NCI-H748 (cell line): ENCODE results near the gene FHIP2A.
A peak's percentile ranks its signal among the peaks of the same experiment; 100 is the strongest.
"Not testable (repeated sequence)": the region's sequence is repeated elsewhere in the genome, so short reads cannot be mapped to it uniquely, and the experiment has no call there.

ENCODE experiments used
- DNase-seq: peaks from one replicate; lab custom pipeline; 2025; ENCODE audit not compliant: unreplicated experiment; lab: John Stamatoyannopoulos, UW

Gene FHIP2A

GRCh38 chr10:114816308-114816707 lies 5.3 kb upstream of the FHIP2A start:
- no peak for DNase-seq

DNA sequence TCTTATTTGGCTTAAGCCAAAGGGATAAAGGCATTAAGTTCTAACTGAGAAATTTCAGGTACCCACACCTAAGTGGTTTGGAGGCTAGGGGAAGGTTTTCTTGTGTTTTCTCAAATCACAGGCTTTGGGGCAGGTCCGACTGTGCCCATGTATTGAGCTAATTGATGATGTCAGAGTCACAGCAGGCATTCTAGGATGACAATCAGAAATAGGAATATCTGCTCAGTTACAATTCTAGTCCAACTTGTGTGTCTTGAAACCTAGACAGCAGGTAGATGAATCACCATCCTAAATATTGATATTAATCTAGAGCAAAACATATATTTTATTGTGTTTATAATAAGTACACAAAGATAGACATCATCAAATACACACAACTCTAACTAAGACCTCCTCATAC lies 2.3 kb upstream of the FHIP2A start:
- DNase-seq, result no peak

DNA sequence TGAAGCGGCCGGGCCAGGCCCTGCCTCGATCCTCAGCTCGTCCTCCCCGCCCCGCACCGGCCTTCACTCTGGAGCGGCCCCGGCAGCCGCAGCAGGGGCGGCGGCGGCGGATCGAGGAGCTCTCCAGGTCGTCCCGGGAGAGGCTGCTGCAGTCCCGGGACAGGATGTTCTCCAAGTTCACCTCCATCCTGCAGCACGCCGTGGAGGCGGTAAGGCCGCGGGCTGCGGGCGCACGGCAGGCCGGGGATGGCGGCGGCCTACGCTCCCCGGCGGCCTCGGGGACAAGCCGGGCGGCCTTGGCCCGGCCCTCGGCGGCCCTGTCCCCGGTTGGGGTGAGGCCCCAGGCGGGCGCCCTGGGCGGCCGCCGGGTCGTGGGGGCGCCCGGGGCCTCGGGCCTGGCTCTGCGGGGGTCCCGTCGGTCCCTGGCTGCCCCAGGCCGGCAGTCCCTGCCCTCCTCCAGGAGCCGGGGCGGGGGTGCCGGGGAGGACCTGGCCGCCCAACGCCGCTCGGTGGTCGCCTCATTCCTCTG lies 399 bp downstream of the FHIP2A start:
- DNase-seq, result peak; percentile 56

GRCh38 chr10:114822444-114823076 lies 980 bp downstream of the FHIP2A start:
- DNase-seq, result peak; percentile 26

DNA sequence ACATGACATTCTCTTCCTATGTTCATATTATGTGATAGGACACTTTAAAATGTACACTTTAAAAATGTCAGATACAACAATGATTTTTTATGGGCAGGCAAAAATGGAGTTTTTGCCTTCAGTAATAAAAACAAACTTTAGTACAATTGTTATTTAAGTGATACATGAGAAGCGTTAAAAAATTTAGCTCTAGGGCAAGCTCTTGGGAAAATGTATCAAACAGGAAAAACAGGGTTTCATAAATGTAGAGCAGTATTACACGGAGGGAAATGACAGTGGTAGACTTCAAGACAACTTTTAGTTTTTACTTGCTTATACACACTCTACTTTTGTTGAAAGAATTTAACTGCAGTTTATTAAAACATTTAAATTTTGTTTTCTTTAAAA lies 1.5 kb downstream of the FHIP2A start:
- DNase-seq, result peak; percentile 2

- DNase-seq, result no peak
These were observed 2.8 kb downstream of the FHIP2A start for GRCh38 chr10:114824391-114824790.

DNA sequence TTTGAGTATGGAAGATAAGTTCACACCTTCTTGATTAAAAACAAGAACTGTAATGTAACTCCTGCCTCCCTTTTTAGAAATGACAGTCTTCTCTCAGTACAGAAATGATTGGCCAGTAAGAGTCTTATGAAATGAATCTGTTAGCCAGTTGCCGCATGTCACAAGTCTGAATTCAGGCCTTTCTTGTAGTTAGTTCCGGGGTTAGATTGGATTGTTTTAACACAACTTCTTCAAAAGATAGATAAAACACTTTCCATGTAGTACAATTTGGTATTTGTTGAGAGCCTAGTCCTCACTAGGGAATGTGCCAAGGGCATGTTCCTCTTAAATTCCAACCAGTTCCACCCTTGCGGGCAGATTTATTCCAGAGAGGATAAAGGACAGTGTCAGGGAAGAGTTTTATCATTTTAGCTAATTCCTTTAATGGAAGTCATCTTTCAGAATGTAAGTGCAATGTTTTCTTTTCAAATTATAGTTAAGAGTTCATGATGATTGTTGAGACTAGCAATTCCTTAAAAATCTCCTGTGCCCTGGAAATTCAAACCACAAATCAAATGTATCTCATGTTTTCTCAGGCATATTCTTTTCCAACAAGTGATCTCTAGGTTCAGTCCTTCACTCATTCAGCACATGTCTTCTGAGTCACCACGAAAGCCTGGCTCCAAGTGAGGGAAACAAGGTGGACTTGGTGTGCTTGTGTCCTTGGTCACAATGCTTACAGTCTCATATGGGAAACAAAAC lies 4.1 kb downstream of the FHIP2A start:
- DNase-seq, result no peak

DNA sequence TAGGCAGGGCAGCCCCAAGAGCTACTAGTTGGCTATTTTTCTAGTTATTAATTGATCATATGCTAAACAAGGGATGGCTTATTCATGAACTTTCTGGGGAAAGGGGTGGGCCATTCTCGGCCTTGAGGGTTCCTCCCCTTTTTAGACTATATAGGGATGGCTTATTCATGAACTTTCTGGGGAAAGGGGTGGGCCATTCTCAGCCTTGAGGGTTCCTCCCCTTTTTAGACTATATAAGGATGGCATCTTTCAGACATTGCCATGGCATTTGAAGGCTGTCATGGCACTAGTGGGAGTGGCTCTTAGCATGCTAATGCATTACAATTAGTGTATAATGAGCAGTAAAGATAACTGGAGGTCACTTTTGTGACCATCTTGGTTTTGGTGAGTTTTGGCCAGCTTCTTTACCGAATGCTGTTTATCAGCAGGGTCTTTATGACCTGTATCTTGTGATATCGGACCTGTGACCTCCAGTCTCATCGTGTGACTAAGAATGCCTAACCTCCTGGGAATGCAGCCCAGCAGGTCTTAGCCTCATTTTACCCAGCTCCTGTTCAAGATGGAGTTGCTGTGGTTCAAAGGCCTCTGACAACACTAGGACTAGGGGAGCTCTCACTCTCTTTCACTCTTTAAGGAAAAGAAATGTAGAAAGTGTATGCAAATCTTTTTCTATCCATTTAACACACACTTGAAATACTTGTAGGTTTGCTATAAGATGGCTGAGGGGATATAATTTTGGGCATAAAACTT lies 7.8 kb downstream of the FHIP2A start:
- DNase-seq, result no peak

DNA sequence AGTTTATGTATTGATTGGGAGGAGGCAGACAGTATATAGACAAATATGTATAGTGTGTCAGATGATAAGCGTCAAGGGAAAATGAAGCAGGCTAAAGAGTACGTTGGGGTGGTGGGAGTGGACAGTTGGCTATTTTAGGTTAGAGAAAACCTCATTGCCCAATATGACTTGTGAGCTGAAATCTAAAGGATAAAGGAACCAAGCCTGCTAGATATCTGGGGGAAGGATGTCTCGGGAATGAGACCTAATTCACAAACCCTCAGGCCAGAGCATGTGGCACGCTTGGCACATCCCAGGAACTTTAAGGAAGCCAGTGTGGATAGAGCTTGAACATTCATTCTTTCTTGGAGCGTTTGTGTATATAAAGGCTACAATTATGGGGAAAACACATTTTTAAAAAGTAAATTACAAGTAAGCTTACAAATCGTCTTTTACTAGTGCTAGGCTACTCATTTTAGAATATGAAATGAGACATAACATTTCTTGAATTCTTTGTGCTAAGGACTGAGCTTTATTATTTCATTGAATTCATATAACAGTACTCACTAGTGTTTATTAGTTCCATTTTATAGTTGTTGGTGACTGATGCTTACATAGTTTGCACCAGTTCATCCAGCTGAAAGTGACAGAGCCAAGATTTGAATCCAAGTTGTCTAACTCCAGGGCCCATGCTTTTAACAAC lies 9.7 kb downstream of the FHIP2A start:
- no peak for DNase-seq

DNA sequence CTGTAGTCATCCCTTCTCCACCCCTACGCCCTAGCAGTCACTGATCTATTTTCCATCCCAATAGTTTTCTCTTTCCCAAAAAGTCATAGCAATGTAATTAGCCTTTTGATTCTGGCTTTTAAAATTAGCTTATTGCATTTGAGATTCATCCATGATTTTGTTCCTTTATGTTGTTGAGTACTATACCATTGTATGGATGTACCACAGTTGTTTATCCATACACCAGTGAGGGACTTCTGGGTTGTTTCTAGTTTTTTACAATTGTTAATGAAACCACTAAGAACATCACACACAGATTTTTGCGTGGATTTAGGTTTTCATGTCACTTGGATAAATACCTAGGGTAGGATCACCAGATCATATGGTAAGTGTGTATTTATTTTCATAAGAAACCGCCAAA lies 16.1 kb downstream of the FHIP2A start:
- no peak for DNase-seq

- DNase-seq, result no peak
These were observed 18.3 kb downstream of the FHIP2A start for GRCh38 chr10:114839901-114840300.

- DNase-seq, result no peak
These were observed 24.6 kb downstream of the FHIP2A start for GRCh38 chr10:114845978-114846693.

DNA sequence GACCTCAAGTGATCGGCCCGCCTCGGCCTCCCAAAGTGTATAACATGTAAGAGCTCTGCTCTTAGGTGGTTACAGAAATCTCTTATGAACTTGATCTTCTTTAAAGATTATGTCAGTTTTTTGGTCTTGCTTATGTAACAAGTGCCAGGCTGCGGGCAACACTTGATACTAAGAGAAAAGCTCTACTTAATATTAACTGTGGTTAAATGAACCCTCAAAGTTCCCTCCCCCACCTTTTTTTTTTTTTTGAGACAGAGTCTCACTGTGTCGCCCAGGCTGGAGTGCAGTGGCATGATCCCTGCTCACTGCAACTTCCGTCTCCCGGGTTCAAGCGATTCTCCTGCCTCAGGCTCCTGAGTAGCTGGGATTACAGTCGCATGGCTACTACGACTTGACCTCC lies 25.9 kb downstream of the FHIP2A start:
- DNase-seq, result not testable (repeated sequence)

DNA sequence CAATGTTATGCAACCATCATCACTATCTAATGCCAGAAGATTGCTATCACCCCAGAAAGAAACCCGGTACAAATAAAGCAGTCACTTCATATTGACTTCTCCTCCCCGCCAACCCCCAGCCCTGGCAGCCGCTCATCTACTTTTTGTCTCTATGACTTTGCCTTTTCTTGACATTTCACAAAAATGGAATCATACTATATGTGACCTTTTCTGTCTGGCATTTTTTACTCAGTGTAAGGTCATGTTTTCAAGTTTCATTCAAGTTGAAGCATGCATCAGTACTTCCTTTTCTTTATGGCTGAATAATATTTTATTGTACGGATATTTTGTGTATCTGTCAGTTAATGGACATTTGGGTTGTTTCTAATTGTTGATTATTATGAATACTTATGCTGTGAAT lies 28.1 kb downstream of the FHIP2A start:
- DNase-seq, result no peak

DNA sequence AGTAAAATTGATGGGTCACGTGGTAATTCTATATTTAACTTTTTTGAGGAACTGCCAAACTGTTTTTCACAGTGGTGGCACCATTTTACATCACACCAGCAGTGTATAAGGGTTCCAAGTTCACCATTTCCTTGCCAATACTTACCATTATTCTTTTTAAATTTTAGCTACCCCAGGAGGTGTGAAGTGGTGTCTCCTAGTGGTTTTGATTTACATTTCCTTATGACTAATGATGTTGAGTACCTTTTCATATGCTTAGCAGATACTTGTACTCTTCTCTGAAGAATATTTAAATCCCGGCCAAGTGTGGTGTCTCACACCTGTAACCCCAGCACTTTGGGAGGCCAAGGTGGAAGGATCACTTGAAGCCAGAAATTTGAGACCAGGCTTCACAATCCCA lies 28.5 kb downstream of the FHIP2A start:
- DNase-seq, result no peak

DNA sequence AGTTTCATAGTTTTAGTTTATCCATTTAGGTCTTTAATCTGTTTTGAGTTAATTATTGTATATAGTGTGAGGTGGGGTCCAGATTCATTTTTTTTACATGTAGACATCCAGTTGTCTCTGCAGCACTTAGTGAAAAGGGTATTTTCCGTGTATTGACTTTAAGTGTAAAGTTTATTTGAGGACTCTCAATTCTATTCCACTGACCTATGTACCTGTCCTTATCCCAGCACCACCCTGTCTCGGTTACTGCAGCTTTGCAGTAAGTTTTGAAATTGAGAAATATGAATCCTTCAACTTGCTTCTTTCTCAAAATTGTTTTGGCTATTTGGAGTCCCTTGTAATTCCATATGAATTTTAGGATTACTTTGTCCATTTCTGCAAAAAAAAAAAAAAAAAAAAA lies 29.8 kb downstream of the FHIP2A start:
- no peak for DNase-seq

DNA sequence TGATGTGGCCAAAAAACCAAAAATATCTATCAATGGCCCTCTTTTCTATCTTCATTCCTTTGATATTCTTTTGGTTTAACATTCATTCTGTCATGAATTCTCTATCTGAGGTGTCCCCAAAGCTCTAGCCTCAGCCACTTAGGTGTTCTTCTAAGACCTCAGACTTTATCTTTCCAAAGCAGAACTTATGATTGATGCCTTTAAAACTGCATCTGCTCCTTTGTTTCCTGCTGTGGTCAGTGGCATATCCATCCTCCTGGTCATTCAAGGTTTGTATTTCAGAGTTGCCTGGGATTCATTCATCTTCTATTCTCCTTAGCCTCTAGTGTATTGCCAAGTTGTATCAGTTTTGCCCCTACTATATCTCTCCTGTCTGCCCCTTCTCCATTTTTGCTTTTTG lies 30.6 kb downstream of the FHIP2A start:
- DNase-seq, result no peak

DNA sequence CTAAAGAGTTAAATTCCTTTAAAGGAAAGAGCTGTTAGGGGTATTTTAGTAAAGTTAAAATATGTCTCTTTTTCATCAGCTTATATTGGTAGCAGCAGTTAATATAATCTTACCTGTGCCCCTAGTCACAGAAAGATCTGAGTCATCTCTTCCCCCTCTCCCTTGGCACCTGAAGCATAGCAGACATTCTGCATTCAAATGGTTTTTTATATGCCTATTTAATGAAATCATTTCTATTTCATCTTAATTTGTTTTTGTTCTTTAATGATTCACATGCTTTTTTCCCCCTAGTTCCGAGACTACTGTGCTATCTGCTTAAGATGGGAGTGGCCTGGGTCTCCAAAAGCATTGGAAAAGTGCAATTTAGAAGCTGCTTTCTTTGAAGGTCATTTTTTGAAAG lies 33.3 kb downstream of the FHIP2A start:
- no peak for DNase-seq

- DNase-seq, result no peak
These were observed 34.4 kb downstream of the FHIP2A start for GRCh38 chr10:114855776-114856543.
